Inferior parietal cortex (tissue), 1 donor: ENCODE measurements around the gene SHC1.
A peak's percentile ranks its signal among the peaks of the same experiment; 100 is the strongest.

Source experiments
- DNase-seq: peaks from one replicate; pipeline ENCODE4 v3.0.0-alpha.2; 2016; ENCODE audit errors: extremely low spot score

SHC1 gene

DNA sequence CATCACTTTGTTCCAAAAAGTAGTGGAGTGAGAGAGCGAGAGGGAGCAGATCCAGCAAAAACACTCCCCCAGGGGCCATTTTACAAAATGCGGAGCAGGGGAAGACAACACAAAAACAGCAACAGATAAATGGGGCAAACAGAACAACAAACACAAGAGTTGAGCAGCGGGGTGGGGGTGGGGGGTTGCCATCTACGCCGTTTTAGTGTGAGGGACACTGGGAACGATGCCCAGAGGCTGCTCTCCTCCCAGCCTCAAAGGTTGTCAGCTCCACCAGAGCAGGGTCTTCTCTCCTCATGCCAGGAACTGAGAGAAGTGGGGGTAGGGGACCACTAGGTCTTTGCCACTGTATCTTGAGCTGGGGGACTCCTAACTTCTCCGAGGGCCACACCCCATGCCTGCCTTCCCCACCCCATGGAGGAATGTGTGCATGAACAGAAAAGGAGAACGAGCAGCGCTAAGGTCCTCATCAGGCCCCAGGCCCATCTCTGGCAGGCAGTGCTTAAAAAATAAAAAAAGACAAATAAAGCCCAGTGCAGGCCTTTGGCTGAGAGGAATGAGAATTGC, 13.4 kb downstream of the SHC1 start:
- no peak for DNase-seq

DNA sequence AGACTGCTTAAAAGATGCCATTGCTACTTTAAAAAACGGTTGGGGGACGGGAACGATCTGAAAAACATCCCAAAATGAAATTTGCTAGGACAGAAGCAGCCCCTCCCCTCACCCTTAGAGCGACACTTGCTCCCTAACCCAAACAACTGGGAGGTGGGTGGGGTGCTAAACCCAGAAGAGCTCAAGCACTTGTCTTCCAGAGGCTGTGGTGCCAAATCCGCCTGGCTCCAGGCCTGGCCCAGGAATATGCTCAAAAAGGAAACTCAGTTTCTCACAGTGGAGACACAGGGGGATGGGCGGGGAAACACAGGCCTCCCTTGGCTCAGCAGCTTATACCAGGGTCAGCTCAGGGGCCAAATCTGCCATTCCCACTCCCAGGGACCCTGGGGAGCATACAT, 14.0 kb downstream of the SHC1 start:
- no peak for DNase-seq

GRCh38 chr1:154955718-154956543, 14.6 kb downstream of the SHC1 start, which contains the start of gene PBXIP1:
PBXIP1 (minus strand) TSS chr1:154956099; CDS start chr1:154953721, 2,378 bp downstream.
- DNase-seq: peak; percentile 96

GRCh38 chr1:154955039-154955717, 15.4 kb downstream of the SHC1 start:
- peak; percentile 75 for DNase-seq

DNA sequence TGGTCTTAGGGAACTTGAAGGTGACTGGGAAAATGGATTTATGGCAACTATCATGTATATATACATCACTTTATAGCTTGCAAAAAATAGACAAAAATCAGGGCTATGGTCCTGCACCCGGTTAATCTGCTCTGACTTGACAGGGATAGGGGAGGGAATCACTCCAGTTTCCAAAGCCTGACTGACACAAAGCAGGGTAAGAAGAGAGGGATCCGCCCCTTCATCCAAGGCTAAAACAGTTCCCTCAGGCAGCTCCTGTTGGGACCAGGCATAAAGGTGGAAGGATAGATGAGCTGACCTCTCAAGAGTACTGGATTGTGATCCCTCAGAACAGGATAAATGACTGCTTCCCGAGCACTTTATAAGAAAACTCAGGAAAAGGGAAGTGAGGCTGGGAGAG, 16.0 kb downstream of the SHC1 start:
- no peak for DNase-seq

DNA sequence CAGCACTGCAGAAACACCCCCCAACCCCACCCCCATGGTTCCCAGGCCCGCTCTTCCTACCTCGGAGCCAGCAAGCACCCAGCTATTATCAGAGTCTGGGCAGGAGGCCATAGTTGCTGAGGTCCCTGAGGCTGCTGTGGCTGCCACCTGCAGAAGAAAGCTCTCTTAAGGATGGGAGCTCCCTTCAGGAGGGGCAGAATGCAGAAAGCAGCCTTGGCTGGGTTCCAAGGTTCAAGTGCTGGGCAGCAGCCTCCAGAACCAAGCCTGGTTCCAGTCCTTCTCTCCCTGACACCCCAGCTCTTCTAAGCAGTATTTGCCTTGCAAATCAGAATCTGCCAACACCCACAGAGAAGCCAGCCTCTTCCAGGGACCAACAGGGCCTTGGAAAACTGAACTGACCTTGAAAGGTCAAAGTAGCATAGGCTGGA, 16.9 kb downstream of the SHC1 start:
- no peak for DNase-seq

DNA sequence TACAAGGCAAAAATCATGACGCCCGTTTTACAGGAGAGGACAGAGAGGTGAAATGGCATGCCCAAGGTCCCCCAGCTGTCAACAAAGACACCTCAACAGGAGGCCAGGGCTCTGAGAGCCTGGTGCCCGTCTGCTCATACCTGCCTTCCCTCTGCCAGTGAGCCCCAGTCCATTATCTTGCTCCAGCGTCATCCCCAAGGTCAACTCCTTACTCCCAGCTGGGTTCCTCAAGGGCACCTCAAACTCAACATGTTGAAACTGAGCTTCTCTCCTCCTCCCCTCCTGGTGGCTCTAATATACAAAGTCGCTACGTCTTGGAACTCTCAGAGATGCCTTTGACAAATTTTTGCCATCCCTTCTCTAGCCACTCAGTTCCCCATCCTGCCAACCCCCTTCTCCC, 17.9 kb downstream of the SHC1 start:
- no peak for DNase-seq

GRCh38 chr1:154951901-154952657, 18.5 kb downstream of the SHC1 start:
- DNase-seq: no peak

GRCh38 chr1:154948079-154948478, 22.5 kb downstream of the SHC1 start:
- no peak for DNase-seq

- no peak for DNase-seq
Measured at GRCh38 chr1:154945962-154946850, 24.3 kb downstream of the SHC1 start.

DNA sequence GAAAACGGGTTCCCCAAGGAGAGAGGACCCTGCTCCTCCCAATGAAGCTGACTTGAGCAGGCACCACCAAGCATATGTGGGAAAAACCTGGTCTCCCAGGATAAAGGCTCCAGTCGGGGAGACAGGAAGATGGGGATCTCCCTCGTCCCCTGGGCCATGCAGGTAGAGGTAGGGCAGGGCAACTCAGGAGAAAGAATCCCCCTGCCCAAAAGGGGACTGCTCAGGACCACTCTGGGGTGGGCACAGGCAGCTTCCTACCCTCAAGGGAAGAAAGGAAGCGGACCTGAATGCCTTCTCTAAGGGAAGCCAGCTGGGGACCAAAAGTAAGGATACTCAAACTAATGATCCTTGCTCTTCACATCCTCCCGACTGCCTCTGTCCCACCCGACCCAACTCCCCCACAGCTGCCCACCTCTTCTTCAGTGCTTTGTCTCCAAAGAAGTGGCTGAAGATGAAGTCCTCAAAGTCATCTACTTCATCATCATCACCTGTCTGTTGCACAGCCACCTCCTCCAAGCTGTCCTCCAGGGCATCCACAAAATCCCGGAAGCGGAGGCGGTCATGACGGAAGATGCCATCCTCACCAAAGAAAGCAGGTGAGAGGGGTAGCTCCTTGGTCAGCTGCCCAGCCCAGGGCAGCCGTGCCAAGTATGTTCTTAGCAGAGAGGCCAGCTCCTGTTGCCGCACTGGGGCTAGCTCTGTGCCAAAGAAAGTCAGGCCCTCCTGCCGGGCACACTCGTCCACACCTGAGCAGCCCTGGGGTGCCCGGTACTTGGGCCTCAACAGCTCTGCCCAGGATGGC, 25.2 kb downstream of the SHC1 start:
- no peak for DNase-seq

DNA sequence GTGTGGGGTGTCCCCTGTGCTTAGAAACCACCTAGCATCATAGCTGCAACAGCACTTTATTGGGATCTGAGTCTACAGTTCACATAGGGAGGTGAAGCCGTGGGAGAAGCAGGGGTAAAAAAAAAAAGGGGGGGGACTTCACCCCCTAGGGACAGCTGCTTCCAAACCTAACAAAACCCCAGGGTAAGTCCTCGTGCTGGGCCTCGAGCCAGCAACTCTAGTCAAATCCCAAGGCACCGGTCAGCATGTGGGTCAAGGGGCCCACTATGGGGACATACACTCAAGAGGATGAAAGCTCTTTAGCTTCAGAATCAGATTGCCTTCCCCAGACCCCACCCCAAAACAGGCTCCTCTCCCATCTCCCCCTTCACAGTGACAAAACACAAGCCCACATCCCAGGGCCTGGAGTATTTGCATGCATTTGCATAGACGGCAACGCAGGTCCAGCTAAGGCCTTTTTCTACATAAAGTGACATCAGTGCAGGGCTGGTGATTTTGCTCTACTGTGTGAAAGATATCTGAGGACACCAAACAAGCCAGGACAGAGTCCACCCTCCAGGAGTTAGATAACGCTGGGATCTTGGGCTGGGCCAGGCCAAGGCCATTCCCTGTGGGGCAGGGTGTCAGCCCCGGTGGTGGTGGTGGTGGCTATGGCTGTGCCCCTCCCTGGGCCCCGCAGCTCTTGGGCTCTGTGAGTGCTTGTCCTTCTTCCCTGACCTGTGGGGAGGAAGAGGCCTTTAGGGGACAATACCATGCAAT, 26.0 kb downstream of the SHC1 start:
- no peak for DNase-seq

DNA sequence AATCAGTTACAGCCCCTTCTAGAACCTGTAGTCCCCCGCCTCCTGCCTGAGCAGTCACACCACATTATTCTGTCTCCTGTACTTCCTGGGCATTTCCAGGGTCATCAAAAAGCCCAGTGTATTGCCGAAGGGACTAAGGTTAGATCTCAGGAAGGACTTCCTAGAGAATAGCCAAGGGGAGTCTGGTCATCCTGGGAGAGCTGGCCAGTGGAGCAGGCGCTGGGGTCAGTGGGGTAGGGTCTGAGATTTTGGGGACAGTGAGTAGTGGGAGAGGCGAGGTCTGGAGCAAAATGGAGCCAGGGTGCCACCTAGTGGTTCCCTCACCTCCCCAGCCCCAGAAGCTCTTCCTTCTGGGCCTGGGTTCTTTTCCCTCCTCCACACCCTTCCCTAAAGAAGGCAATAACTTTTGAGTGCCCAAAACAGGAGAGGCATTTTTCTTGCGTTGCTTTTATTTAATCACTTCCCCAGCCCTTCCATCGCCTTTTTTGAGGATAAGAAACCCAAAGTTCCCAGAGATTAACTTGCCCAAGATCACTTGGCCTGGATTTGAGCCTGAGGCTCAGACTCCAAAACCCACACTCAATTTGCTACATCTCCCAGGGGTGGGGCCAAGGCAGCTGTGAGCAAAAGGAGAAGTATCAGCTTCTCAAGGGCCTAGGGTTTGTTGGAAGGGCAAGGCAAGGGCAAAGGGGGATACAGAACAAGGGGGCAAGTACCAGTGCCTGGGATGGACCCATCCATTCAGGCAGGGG, 26.7 kb downstream of the SHC1 start:
- DNase-seq: no peak

GRCh38 chr1:154941333-154942013, 29.1 kb downstream of the SHC1 start:
- no peak for DNase-seq

DNA sequence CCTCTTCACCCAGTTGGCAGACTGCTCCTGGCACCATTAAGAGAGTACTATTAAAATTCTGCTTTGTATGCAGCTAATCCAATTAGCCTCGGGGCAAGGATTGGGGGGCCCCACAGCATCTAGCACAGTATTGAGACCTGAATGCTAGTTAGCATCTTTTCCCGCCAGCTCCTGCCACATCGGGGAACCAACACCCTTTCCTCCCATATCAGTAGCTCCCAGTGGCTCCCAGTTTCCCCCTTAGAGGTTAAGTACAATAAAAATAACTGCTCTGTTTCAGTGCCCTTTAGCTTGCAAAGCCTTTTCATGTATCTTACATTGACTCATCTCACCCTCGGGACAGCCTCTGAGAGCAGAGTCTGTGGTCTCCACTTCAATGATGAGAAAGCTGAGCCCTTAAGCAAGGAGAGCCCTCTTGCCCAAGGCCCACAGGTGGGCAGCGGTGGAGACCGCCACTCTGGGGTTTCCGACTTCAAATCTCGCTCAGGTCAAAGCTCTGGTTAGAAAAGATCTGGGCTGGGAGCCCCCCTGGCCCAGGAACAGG, 29.8 kb downstream of the SHC1 start:
- DNase-seq: no peak

DNA sequence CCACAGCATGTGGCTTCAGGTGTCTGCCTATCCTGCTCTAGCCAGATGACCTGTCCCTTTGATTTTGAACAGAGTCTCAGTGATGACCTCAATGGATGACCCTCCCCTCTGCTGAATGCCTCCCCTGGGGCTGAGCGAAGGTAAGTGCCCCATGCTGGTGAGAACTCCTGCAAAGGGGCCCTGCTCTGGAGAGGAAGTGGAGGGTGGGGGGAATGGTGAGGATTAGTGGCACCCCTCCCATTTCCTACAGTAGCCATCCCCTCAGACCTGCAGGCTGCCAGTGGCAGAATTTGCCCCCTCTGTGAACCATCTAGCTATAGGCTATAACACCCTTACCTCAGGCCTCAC, 30.4 kb downstream of the SHC1 start:
- no peak for DNase-seq

- DNase-seq: no peak
Measured at GRCh38 chr1:154938604-154939399, 31.7 kb downstream of the SHC1 start.
